H1 (cell line): ENCODE measurements around the gene MTX3. TPM values are rescaled to one million over a fixed set of nuclear protein-coding genes. Genes with fewer than 3 reads are reported as not detected.

Source experiments
- EGR1 ChIP-seq: IDR thresholded peaks from 2 replicates; pipeline ENCODE4 v1.6.1; 2011; ENCODE audit warnings: low read depth, low read length, borderline replicate concordance
- FOSL1 ChIP-seq: IDR thresholded peaks from 2 replicates; pipeline ENCODE4 v1.6.1; 2011; ENCODE audit warnings: mild to moderate bottlenecking, low read depth, low read length, moderate library complexity; ENCODE audit not compliant: insufficient read depth
- JUN ChIP-seq: IDR thresholded peaks from 2 replicates; pipeline ENCODE4 v1.6.1; 2011; ENCODE audit warnings: low read depth, mild to moderate bottlenecking, improper control_type of control experiment, low read length
- KDM4A ChIP-seq: IDR thresholded peaks from one replicate; pipeline ENCODE4 v1.7.1; 2012; ENCODE audit warnings: low read depth, mild to moderate bottlenecking, moderate library complexity, low read length, inconsistent platforms; ENCODE audit not compliant: severe bottlenecking
- RFX5 ChIP-seq: IDR thresholded peaks from 2 replicates; pipeline ENCODE4 v1.6.1; 2011; ENCODE audit warnings: low read depth, low read length, improper control_type of control experiment, borderline replicate concordance
- polyA plus RNA-seq, 7 experiments: library from polyadenylated mRNA; depleted of rRNA in 3 of 7; stranded (reverse) in 5 of 7; unstranded in 2 of 7; fragments of >200 nt in 5 of 7; fragments of 200-250 nt in 2 of 7; gene quantifications; 1 replicate in 5 of 7; 2 replicates in 1 of 7; 4 replicates in 1 of 7; pipeline versions ENCODE4 v1.2.1 to v1.2.3, GENCODE V29; 2011 to 2013; ENCODE audit warnings: missing spikeins in 2 of 7, mixed read lengths in 2 of 7
- total RNA-seq: library from RNA; stranded (reverse); fragmentation: NEBNext Ultra II Directional; extraction: Animal tissue kit (Norgen Biotek cat#: 25700); gene quantifications from 2 replicates; pipeline ENCODE4 v1.2.1, GENCODE V29; 2021
- TF ChIP-seq, protein P1 (sequence below): IDR thresholded peaks from 2 replicates; pipeline ENCODE4 v1.6.1; 2012; ENCODE audit warnings: low read length, inconsistent platforms

MTX3 gene
- total and polyA plus RNA-seq, 2 of the 8 experiments (the other 6 are each of a cell fraction or from before 2014, with no cell fraction given): 9.4 to 28.8 TPM

DNA sequence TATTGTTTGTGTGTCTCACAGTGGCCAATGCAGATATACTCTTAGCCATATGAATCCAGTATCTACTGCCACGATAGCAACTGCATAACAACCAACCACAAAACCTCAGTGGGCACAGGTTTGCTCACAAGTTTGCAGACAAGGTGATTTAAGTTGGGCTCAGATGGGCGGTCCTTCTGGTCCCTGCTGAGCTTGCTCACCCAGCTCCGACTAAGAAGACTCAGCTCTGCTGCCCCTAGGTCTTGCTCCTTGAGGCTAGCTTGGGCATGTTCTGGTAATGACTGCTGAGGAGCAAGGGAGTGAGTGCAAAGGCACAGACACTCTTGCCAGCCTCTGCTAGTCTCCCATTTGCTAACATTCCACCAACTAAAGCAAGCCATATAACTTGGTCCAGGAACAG is 52.6 kb downstream of the MTX3 start (continued):
- TF ChIP-seq, protein P1, sequence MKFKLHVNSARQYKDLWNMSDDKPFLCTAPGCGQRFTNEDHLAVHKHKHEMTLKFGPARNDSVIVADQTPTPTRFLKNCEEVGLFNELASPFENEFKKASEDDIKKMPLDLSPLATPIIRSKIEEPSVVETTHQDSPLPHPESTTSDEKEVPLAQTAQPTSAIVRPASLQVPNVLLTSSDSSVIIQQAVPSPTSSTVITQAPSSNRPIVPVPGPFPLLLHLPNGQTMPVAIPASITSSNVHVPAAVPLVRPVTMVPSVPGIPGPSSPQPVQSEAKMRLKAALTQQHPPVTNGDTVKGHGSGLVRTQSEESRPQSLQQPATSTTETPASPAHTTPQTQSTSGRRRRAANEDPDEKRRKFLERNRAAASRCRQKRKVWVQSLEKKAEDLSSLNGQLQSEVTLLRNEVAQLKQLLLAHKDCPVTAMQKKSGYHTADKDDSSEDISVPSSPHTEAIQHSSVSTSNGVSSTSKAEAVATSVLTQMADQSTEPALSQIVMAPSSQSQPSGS: no peak
- TF ChIP-seq FOSL1 (no peak), JUN (no peak), KDM4A (no peak), RFX5 (no peak), EGR1 (no peak)
